GM23338 (cell line): Measurements from ENCODE around the gene PPP1R12C. TPM values are rescaled to one million over a fixed set of nuclear protein-coding genes. Genes with fewer than 3 reads are reported as not detected.

ENCODE experiments used
- ATAC-seq: fragments of 200-7000 bp; cut with Tn5 transposase; 3 replicates; pipeline ENCODE4 v1.9.1; 2020
- DNase-seq: peaks from one replicate; pipeline ENCODE4 v3.0.0-alpha.2; 2015; ENCODE audit warnings: low spot score
- H2AFZ ChIP-seq: fragments of 200-600 bp; sonication (generic); 2 replicates; pipeline ENCODE4 v1.8.0; 2016; ENCODE audit warnings: antibody characterized with exemption, mild to moderate bottlenecking, moderate library complexity
- H3F3A ChIP-seq: fragments of 200-600 bp; sonication (generic); replicated peaks from 2 replicates; pipeline ENCODE4 v1.8.0; 2017; ENCODE audit warnings: antibody characterized with exemption, mixed run types, low read depth
- H3K27ac ChIP-seq: fragments of 200-600 bp; sonication (generic); 2 replicates; pipeline ENCODE4 v1.6.1; 2016; ENCODE audit warnings: low read depth
- H3K27me3 ChIP-seq: fragments of 200-600 bp; sonication (generic); 2 replicates; pipeline ENCODE4 v1.8.0; 2016; ENCODE audit warnings: mild to moderate bottlenecking, mixed run types, moderate library complexity; ENCODE audit not compliant: insufficient read depth
- H3K36me3 ChIP-seq: fragments of 200-600 bp; sonication (generic); 2 replicates; pipeline ENCODE4 v1.8.0; 2016; ENCODE audit warnings: mild to moderate bottlenecking; ENCODE audit not compliant: insufficient read depth
- H3K4me1 ChIP-seq: fragments of 200-600 bp; sonication (generic); 2 replicates; pipeline ENCODE4 v1.8.0; 2016; ENCODE audit warnings: mild to moderate bottlenecking, moderate library complexity; ENCODE audit not compliant: insufficient read depth
- H3K4me2 ChIP-seq: fragments of 200-600 bp; sonication (generic); 2 replicates; pipeline ENCODE4 v1.7.1; 2017; ENCODE audit warnings: mixed run types
- H3K4me3 ChIP-seq: fragments of 200-600 bp; sonication (generic); 2 replicates; pipeline ENCODE4 v1.6.1; 2016; ENCODE audit warnings: mixed run types
- H3K79me2 ChIP-seq: fragments of 200-600 bp; sonication (generic); replicated peaks from 2 replicates; pipeline ENCODE4 v1.8.0; 2017; ENCODE audit warnings: mild to moderate bottlenecking; ENCODE audit not compliant: insufficient read depth
- H3K9me2 ChIP-seq: fragments of 200-600 bp; sonication (generic); 2 replicates; pipeline ENCODE4 v1.8.0; 2017; ENCODE audit not compliant: insufficient read depth
- H4K20me1 ChIP-seq: fragments of 200-600 bp; sonication (generic); replicated peaks from 2 replicates; pipeline ENCODE4 v1.8.0; 2017; ENCODE audit warnings: mild to moderate bottlenecking; ENCODE audit not compliant: insufficient read depth
- H3K27ac Mint-ChIP-seq: 2 replicates; pipeline ENCODE4 v1.8.0; 2020; ENCODE audit warnings: inconsistent platforms, mild to moderate bottlenecking, moderate library complexity, mixed read lengths
- H3K27me3 Mint-ChIP-seq: 3 replicates; pipeline ENCODE4 v1.8.0; 2022; ENCODE audit warnings: low read depth, mild to moderate bottlenecking, moderate library complexity, mixed read lengths, inconsistent platforms; ENCODE audit not compliant: insufficient read depth, poor library complexity
- H3K36me3 Mint-ChIP-seq: 3 replicates; pipeline ENCODE4 v1.8.0; 2021; ENCODE audit warnings: low read depth, mild to moderate bottlenecking, inconsistent platforms, moderate library complexity, mixed read lengths
- H3K4me1 Mint-ChIP-seq: 3 replicates; pipeline ENCODE4 v1.8.0; 2020; ENCODE audit warnings: mild to moderate bottlenecking, inconsistent platforms, mixed read lengths
- H3K4me3 Mint-ChIP-seq: 3 replicates; pipeline ENCODE4 v1.8.0; 2021; ENCODE audit warnings: moderate library complexity, mild to moderate bottlenecking, inconsistent platforms, mixed read lengths
- H3K9me3 Mint-ChIP-seq: 3 replicates; pipeline ENCODE4 v1.8.0; 2020; ENCODE audit warnings: moderate library complexity, mild to moderate bottlenecking, inconsistent platforms, mixed read lengths
- POLR2AphosphoS5 ChIP-seq: IDR thresholded peaks from 2 replicates; pipeline ENCODE4 v1.6.1; 2016; ENCODE audit warnings: antibody characterized with exemption, low read depth
- STAT1 ChIP-seq: IDR thresholded peaks from one replicate; pipeline ENCODE4 v1.6.1; 2016; ENCODE audit warnings: antibody characterized with exemption; ENCODE audit not compliant: unreplicated experiment
- polyA plus RNA-seq: library from polyadenylated mRNA; unstranded; fragments of >200 nt; fragmentation: Nextera tagmentation; extraction: Ambion mirVana; gene quantifications from 2 replicates; pipeline ENCODE4 v1.2.1, GENCODE V29; 2016
- total RNA-seq: library from RNA; depleted of rRNA; stranded (reverse); fragments of >200 nt; shearing (Covaris generic); gene quantifications from 2 replicates; pipeline ENCODE4 v1.2.3, GENCODE V29; 2014
- TF ChIP-seq, protein P1 (sequence below), 2 experiments: fragments of 200-600 bp in 1 of 2; sonication (generic) in 1 of 2; conservative IDR thresholded peaks; 2 replicates each; pipeline versions ENCODE4 v1.5.1 to v1.6.1; 2016 to 2017; ENCODE audit warnings: antibody characterized with exemption in 2 of 2, low read depth in 2 of 2, mild to moderate bottlenecking in 2 of 2, moderate library complexity in 1 of 2
- TF ChIP-seq, protein P2 (sequence below): fragments of 250-450 bp; sonication (Bioruptor Pico); IDR thresholded peaks from 2 replicates; pipeline ENCODE4 v1.5.0; 2020; ENCODE audit warnings: mild to moderate bottlenecking, moderate library complexity
- TF ChIP-seq, protein P3 (sequence below): IDR thresholded peaks from 2 replicates; pipeline ENCODE4 v1.6.1; 2016; ENCODE audit warnings: antibody characterized with exemption

The PPP1R12C gene
- total and polyA plus RNA-seq, 2 experiments from 2014 or later: 33.2 to 83.9 TPM

DNA sequence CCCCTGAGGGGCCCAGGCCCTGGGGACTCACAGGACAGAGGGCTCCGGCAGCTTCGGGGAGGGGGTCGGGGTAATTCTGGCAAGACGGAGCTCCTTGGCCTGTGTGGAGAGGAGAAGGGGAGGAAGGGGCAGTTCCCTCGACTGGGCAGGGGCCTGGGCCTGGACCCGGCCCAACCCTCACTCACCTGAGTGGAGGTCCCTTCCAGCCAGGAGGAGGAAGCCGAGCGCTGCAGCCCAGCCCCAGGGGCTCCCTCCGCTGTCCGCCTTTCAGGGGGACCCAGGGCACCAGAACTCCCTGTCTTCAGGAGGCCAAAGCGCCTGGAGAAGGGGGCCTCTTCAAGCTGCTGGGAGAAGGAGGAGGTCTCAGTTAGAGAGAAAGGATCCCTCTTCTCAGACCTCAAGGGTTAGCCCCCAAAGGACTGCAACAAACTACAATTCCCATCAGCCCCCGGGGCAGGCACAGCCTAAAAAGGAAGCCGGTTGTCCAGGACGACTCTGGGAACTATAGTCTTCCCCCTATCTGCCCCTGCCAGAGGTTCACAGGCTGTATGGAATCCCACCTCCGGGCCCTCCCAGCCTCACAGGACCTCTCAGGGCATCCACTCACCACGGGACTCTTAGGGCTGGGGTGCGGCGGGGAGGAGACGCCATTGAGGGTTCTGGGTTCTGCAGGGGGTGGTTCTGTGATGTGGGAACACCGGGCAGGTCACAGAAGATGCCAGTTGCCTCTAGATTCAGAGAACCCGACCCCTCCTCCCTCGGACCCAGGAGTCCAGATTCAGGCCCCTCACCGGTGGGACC is 22.0 kb downstream of the PPP1R12C start:
- TF ChIP-seq, protein P1, sequence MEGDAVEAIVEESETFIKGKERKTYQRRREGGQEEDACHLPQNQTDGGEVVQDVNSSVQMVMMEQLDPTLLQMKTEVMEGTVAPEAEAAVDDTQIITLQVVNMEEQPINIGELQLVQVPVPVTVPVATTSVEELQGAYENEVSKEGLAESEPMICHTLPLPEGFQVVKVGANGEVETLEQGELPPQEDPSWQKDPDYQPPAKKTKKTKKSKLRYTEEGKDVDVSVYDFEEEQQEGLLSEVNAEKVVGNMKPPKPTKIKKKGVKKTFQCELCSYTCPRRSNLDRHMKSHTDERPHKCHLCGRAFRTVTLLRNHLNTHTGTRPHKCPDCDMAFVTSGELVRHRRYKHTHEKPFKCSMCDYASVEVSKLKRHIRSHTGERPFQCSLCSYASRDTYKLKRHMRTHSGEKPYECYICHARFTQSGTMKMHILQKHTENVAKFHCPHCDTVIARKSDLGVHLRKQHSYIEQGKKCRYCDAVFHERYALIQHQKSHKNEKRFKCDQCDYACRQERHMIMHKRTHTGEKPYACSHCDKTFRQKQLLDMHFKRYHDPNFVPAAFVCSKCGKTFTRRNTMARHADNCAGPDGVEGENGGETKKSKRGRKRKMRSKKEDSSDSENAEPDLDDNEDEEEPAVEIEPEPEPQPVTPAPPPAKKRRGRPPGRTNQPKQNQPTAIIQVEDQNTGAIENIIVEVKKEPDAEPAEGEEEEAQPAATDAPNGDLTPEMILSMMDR (conservative IDR thresholded peaks at IDR 0.05; ENCODE audit: low read depth in 2 of 2): no peak
- TF ChIP-seq POLR2AphosphoS5: no peak
- TF ChIP-seq, protein P2, sequence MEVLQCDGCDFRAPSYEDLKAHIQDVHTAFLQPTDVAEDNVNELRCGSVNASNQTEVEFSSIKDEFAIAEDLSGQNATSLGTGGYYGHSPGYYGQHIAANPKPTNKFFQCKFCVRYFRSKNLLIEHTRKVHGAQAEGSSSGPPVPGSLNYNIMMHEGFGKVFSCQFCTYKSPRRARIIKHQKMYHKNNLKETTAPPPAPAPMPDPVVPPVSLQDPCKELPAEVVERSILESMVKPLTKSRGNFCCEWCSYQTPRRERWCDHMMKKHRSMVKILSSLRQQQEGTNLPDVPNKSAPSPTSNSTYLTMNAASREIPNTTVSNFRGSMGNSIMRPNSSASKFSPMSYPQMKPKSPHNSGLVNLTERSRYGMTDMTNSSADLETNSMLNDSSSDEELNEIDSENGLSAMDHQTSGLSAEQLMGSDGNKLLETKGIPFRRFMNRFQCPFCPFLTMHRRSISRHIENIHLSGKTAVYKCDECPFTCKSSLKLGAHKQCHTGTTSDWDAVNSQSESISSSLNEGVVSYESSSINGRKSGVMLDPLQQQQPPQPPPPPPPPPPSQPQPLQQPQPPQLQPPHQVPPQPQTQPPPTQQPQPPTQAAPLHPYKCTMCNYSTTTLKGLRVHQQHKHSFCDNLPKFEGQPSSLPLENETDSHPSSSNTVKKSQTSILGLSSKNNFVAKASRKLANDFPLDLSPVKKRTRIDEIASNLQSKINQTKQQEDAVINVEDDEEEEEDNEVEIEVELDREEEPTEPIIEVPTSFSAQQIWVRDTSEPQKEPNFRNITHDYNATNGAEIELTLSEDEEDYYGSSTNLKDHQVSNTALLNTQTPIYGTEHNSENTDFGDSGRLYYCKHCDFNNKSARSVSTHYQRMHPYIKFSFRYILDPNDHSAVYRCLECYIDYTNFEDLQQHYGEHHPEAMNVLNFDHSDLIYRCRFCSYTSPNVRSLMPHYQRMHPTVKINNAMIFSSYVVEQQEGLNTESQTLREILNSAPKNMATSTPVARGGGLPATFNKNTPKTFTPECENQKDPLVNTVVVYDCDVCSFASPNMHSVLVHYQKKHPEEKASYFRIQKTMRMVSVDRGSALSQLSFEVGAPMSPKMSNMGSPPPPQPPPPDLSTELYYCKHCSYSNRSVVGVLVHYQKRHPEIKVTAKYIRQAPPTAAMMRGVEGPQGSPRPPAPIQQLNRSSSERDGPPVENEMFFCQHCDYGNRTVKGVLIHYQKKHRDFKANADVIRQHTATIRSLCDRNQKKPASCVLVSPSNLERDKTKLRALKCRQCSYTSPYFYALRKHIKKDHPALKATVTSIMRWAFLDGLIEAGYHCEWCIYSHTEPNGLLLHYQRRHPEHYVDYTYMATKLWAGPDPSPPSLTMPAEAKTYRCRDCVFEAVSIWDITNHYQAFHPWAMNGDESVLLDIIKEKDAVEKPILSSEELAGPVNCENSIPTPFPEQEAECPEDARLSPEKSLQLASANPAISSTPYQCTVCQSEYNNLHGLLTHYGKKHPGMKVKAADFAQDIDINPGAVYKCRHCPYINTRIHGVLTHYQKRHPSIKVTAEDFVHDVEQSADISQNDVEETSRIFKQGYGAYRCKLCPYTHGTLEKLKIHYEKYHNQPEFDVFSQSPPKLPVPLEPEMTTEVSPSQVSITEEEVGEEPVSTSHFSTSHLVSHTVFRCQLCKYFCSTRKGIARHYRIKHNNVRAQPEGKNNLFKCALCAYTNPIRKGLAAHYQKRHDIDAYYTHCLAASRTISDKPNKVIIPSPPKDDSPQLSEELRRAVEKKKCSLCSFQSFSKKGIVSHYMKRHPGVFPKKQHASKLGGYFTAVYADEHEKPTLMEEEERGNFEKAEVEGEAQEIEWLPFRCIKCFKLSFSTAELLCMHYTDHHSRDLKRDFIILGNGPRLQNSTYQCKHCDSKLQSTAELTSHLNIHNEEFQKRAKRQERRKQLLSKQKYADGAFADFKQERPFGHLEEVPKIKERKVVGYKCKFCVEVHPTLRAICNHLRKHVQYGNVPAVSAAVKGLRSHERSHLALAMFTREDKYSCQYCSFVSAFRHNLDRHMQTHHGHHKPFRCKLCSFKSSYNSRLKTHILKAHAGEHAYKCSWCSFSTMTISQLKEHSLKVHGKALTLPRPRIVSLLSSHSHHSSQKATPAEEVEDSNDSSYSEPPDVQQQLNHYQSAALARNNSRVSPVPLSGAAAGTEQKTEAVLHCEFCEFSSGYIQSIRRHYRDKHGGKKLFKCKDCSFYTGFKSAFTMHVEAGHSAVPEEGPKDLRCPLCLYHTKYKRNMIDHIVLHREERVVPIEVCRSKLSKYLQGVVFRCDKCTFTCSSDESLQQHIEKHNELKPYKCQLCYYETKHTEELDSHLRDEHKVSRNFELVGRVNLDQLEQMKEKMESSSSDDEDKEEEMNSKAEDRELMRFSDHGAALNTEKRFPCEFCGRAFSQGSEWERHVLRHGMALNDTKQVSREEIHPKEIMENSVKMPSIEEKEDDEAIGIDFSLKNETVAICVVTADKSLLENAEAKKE (CRISPR knock-in tag): no peak
- TF ChIP-seq STAT1: no peak
- TF ChIP-seq, protein P3, sequence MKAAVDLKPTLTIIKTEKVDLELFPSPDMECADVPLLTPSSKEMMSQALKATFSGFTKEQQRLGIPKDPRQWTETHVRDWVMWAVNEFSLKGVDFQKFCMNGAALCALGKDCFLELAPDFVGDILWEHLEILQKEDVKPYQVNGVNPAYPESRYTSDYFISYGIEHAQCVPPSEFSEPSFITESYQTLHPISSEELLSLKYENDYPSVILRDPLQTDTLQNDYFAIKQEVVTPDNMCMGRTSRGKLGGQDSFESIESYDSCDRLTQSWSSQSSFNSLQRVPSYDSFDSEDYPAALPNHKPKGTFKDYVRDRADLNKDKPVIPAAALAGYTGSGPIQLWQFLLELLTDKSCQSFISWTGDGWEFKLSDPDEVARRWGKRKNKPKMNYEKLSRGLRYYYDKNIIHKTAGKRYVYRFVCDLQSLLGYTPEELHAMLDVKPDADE: peak; percentile 83

More for the DNA sequence above, 22.0 kb downstream of the PPP1R12C start:
- H3K27me3 ChIP-seq: no peaks in the 10 kb centered on the region
- no peak overlapping the region for H3K27ac ChIP-seq
- peaks cover 8% of the 10 kb centered on the region; the same call in 1 of the 2 replicates for H3F3A ChIP-seq
- no peak overlapping the region for H3K4me2 ChIP-seq
- H3K9me2 ChIP-seq: no peaks in the 10 kb centered on the region
- peak; percentile 67 for DNase-seq
- peak; percentile 4 for ATAC-seq
- peaks cover 13% of the 10 kb centered on the region for H3K36me3 Mint-ChIP-seq
- no peak overlapping the region for H3K4me3 Mint-ChIP-seq
- no peaks in the 10 kb centered on the region for H3K36me3 ChIP-seq
- no peak overlapping the region for H3K27ac Mint-ChIP-seq
- no peak overlapping the region for H2AFZ ChIP-seq
- peaks cover 19% of the 10 kb centered on the region for H3K4me1 Mint-ChIP-seq
- peaks cover 19% of the 10 kb centered on the region for H3K27me3 Mint-ChIP-seq
- H4K20me1 ChIP-seq: no peaks in the 10 kb centered on the region; the same call in 1 of the 2 replicates
- peaks cover 14% of the 10 kb centered on the region for H3K4me1 ChIP-seq
- H3K4me3 ChIP-seq: no peak overlapping the region
- H3K9me3 Mint-ChIP-seq: no peaks in the 10 kb centered on the region
- no peaks in the 10 kb centered on the region for H3K79me2 ChIP-seq
